ENCODE measurements around the gene CDK5RAP1.

DNA sequence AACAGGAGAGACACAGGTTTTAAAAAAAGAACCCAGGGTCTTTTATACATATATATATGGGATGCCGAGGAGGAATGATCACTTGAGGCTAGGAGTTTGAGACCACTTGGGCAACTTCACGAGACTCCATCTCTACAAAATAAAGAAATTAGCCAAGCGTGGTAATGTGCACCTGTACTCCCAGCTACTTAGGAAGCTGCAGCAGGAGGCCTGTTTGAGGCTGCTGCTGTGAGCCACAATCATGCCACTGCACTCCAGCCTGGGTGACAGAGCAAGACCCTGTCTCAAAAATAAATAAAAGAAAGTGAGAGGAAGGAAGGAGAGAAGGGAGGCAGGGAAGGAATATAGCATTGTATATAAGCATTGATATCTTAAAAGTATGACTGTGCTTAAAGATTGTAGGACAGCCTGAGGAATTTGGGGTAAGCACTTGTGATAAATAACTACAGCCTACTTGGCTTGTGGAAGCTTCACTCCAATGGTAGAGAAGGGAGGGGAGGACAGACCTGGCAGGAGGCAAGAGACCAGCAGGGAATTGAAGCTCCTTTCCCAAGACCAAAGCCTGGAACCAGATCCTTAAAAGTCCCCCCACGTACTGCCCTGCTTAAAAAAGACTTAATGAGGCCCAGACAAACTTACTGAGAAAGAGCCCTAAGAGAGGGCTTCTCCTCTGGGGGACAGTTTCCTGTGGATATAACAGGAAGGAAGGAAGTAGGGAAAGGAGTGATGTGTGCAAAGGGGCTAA is 44.7 kb upstream of the CDK5RAP1 start:
- TF ChIP-seq ARNT (IDR thresholded peaks at IDR 0.05) (no peak), SP1 (IDR thresholded peaks at IDR 0.05) (no peak), SUZ12 (IDR thresholded peaks at IDR 0.05) (no peak)
